ENCODE results near the gene FBXL7.

The FBXL7 gene

DNA sequence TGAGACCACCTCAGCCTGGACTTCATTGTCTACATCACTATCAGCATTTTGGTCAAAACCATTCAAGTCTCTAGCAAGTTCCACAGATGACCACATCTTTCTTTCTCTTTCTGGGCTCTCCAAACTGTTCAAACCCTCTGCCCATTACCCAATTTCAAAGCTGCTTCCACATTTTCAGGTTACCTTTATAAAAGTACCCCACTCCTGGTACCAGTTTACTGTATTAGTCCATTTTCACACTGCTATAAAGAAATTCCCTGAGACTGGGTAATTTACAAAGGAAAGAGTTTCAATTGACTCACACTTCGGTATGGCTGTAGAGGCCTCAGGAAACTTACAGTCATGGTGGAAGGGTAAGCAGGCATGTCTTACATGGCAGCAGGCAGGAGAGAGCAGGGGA is 84.5 kb downstream of the FBXL7 start:
- no peak for DNase-seq

DNA sequence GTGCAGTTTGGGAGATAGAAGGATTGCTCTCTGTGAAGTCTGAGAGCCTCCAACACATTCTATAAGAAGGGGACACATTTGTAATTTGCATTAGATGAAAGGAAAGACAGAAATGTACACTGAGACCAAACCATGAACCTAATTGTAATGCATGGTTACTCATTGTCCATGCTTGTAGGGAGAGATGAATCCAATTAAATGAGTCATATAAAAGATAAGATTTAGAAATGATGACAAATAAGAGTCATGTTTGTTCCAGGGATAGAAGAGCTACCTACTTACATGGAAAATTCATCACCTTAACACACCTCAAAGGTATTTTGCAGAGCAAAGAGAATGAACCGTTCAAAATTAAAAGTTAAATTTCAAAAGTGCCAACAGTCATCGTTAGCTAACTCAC is 85.1 kb downstream of the FBXL7 start:
- no peak for DNase-seq

GRCh38 chr5:15585841-15586591 is 86.0 kb downstream of the FBXL7 start:
- DNase-seq, result no peak

DNA sequence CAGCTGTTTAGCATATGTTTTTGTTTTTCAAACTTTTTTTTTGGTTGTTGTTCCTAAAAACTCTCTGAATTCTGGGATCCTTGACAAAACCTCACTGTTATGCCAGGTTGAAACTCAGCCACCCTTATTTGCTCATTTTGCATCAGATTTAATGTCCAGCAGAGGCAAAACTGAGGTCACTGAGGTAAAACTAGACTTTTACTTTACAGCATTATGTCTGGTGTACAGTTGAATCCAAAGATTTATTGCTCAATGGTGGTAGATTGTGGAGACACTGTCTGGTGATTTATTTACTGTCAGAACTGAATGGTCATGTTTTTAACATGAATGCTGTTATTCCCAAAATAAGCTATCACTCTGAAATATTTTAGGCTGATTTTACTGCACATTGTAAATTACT is 87.9 kb downstream of the FBXL7 start:
- no peak for DNase-seq

DNA sequence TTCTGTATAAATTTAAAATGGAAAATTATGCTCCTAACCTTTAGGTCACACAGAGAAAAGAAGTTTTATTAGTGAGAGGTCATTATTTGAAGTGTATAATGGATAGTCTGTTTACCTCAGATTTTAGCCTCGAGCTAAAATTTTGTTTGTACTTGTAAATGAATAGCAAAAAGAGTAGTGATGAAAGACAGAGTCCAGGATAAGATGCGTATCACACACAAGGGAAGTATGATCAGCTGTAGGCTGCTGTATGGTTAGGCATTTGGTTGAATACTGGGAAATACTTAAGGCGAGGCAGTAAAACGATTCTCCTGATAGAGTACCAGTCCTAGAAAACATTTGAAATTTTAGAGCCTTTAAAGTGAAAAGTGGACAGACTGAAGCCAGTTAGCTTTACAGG is 92.7 kb downstream of the FBXL7 start:
- DNase-seq, result no peak

- DNase-seq, result no peak
Observed at GRCh38 chr5:15594977-15595568, 95.1 kb downstream of the FBXL7 start.

DNA sequence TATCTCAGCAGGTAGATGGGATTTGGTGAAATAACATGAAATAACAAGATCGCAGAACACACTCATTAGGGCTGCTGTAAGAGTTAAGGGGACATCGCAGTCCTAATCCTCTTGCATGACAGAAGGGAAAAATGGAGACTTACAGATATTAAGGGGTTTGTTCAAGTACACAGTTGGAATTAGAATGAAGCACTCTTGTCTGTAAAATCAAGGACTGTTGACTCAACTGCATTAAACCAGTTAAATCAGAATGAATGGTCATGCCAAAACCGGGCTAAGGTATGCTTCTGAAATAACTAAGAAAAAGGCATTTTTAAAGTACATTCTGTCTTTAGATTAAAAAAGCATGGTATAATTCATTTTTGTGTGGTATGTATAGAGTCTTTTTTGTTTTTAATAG is 95.9 kb downstream of the FBXL7 start:
- no peak for DNase-seq

DNA sequence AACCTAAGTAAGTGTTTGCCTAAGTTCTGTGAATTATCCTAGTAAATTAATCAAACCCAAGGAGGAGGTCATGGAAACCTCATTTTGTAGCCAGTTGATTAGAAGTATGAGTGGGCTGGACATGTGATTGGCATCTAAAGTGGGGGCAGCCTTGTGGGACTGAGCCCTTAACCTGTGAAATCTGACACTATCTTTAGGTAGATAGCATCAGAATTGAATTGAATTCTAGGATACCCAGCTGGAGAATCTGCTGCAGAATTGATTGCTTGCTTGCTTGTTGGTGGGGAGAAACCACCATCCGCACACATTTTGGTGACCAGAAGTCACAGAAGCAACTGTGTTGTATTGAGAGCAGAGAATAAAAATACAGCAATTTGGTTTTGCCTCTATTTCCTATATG is 97.0 kb downstream of the FBXL7 start:
- no peak for DNase-seq

DNA sequence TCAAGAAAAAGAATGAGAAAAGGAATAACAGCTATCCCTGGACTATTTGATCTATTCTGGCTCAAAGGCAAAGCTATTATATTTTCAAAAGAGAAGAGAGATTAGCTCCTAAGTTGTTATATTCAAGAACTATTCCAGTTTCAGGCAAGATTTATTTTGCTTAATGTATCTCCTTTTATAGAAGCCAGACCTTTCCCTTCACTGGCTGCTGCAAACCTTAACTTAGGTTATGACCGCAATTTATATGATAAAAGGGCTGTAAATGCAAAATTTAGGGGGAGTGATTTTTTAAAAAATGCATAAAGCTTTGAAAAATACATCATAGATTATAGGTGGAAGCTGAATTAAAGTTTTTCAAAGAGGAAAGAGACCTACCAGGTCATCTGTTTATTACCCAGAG is 97.8 kb downstream of the FBXL7 start:
- no peak for DNase-seq

DNA sequence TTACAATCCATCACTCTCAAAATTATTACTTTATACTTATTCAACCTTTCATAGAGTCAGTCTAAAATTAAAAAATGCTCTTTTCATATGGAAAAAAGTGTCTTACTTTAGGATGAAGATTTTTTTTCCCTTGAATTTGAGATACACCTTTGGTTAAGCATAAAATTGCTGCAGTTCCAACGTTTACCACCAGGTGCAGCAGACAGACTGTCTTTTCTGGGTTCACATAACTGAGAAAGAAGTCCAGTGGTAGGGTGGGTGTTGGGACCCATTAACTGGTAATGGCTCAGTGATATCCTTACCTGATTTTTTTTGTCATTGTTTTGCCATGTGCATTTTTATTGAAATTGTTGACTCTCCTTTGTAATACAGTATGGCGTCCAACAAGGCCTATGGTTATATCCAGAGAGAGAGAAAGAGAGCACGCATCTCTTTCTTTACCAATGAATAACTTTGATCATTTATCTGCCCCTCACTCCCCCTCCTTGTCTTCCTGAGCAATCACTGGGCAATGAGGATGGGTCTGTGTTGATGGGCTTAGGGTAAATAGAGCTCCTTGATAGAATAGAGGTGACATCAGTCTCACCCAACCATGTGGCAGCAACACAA is 98.4 kb downstream of the FBXL7 start:
- no peak for DNase-seq

DNA sequence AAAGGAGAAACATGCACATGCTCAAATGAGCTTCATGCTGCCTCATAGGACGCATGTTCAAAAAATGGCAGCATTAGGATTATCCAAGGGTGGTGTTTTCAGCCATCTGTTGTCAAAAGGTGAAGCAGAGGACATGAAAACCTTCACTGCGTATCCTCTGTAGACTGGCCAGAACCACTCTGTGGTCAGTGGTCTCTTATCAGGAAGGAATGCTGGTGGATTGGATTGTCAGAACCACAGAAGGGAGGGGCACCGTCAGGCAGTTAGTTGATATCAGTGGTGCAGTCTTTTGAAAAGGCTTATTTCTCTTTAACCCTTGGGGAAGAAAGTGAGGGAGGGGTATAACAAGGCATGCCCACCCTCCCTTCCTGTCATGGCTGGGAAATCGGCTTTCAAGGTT is 100.1 kb downstream of the FBXL7 start:
- DNase-seq, result no peak

DNA sequence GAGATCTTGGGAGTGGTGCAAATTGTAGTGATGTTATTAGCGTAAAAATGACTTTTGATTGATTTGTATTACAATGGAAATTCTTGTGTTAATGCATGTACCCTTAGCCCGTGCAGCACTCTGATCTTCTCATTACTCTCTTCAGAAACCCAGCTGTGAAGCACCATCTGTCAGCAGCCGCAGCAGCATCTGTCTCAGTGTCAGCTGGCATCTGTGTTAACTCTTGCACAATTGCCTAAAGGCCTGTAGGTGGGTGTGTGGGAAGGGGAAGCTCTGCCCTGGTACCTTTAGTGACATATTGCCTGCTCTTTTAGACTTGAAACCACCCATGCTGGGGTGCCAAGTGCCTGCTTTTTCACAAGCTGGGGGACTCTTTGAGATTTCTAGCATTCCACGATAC is 101.3 kb downstream of the FBXL7 start:
- no peak for DNase-seq

GRCh38 chr5:15601853-15602252 is 101.9 kb downstream of the FBXL7 start:
- no peak for DNase-seq

- DNase-seq, result no peak
Observed at GRCh38 chr5:15604986-15605385, 105.0 kb downstream of the FBXL7 start.

DNA sequence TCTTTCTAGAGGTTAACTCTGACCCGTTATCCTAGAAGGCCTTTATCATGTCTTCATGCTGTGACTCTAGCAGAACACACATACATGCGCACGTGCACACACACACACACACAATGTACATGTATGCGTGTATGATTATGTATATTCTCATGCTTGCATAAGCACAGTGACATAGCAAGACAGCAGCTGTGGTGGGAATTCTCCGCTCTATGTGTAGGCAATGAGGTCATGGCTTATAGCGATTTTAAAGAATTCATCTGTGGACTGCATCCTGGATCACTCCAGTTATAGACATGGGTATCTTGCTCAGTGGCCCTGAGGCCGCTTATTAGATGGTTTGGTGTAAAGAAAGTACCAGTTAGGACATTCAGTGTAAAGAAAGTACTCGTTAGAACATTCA is 106.2 kb downstream of the FBXL7 start:
- DNase-seq, result no peak

DNA sequence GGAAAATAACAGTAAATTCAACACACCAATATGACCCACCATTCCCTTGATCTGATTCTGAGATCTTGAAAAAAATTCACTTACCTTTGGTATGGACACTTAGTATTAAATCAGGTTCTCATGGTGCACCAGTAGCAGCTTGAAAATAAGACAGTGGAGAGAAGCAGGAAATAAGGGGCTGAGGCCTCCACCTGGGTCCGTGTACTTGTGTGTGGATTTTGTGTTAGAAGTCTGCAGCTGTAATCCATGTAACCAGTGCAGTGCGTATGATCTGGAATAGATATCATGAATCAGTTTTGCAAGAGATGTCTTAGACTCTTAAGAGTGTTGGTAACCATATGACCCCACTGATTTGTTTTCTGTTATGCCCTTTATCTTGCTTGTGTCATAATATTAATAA is 107.1 kb downstream of the FBXL7 start:
- no peak for DNase-seq

- no peak for DNase-seq
Observed at GRCh38 chr5:15609076-15609725, 109.2 kb downstream of the FBXL7 start.

DNA sequence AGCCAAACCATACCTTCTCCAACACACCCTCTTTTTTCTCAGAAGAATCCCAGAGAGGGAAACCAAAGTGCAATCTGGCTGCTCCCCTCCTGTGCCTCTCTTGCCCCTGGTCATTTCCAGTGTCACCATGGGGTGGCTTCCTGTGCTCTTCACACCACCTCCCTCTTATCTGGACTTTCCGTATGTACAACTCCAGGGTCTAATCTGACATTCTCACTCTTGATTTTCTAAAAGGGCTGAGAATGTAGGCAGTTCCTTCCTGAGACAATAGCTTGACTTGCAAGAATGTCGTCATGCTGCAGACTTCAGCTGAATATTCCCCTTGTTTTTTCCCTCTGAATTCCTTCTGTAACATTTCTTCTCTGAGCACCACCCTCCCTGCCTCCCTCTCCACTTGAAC is 110.2 kb downstream of the FBXL7 start:
- DNase-seq, result no peak

DNA sequence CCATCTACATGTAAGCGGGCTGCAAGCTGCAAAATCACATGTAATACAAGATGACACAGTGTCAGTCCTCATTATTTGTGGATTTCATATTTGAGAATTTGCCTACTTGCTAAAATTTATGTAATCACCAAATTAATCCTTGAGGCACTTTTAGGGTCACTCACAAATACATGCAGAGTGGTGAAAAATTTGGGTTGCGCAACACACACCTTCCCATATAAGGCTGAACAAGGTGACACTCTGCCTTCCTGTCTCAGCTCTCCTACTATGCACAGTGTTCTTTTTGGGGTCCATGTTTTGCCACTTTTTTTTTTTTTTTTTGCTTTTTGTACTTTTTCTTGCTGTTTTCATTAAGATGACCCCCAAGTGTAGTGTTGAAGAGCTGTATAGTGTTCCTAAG is 111.0 kb downstream of the FBXL7 start:
- DNase-seq, result no peak

DNA sequence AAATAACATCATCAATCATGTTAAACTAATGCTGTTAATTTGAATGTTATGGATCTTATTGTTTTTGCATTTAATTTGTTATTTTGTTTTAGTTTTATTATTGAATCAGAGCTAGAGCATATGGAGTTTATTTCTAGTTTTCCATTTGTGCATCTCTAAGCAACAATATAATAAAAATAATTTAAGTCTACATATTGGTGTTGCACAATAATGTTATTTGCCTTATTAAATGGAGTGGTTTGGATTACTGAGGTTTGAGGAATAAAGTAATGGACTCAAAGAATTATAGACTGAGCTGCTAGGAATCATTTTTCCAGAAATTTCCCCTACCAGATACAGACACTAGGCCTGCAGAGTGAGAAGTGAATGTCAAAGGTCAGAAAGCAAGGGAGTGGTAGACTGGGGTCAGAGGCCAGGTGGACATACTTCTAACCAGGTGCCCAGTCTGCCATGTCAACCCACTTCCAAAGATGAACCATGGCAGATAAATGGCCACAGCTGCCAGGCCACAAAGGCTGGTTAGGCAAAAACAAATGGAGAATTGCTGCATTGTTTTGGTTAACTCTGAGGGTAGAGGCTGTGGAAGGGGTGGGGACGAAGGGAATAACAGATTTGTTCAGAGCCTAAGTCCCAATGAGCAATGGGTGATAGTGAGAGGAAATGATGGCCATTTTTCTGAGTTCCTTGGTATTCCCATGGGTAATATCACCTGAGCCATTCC is 113.1 kb downstream of the FBXL7 start:
- DNase-seq, result no peak

DNA sequence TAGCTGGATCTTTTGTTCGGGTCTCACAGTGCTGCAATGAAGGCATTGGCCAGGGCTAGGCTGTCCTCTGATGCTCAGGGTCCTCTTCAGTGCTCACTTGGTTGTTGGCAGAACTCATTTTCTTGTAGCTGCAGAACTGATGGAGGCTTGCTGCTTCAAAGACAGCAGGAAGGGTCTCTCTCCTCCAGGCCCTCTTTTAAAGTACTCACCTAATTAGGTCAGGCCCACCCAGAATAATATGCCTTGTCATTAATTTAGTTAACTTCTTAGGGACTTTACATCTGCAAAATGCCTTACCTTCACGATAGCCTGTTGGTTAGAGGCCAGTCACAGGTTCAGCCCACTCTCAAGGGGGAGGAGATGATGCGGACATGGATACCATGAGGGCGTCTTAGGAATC is 114.7 kb downstream of the FBXL7 start:
- DNase-seq, result no peak

DNA sequence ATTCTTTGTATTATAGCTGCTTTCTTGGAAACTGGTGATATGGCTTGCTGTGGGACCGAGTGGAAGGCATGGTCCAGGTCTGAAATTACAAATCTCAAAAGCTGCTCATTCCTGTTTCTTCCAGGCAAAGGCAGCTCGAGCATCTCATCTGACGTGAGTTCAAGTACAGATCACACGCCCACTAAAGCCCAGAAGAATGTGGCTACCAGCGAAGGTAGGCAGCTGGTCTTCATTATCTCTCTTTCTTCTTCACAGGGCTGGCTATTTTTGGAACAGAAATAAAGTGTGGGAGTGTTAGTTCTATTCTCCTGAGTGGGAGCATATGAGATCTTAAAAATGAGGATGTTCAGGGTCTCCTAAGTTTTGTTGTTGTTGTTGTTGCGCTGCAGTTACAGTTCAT is 115.9 kb downstream of the FBXL7 start:
- DNase-seq, result no peak

DNA sequence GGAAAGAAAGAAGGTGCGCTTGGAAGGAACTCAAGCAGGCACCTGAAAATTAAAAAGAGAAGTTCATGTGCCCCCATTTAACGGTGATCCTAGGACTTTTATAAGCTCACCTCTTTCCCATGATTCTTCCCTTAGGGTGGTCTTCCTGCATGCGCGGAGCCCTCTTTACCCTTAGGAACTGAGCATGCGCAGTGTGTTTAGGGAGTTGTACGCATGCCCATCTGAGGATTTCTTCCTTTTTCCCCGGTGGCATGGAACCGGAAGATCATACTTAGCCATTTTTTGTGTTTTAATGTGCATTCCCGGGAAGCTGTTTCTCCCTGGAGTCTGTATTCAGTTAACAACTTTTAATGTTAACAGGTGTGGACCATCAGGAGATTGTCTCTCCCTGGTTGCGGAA is 119.0 kb downstream of the FBXL7 start:
- DNase-seq, result no peak

All from cortex of kidney (tissue), 1 donor.